GM12872 (cell line): ENCODE data around the gene SORBS1.

Experiments used
- TF ChIP-seq, protein P1 (sequence below): IDR thresholded peaks from 3 replicates; pipeline ENCODE4 v1.5.1; 2011; ENCODE audit warnings: low read depth, mild to moderate bottlenecking, low read length, moderate library complexity; ENCODE audit not compliant: insufficient read depth

SORBS1 gene

DNA sequence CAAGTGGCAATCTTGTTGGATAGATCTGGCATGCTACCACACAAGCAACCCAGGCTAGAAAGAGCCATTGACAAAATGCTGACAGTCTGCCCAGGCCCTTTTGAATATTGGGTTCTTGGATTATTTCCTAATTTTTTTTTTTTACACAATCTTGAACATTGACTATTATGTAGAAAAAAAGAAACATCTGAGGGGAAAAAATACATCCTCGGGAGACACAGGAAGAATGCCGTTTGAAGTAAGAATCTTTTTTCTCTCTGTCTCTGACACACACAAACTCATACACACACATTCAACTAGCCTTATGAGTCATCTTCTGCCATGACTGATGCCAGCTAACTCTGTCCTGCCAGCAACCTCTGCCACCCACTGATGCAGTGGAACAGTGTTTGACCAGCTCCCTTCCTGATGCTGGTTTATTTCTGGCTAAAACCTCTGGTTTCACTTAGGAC is 47.2 kb downstream of the SORBS1 start:
- TF ChIP-seq, protein P1, sequence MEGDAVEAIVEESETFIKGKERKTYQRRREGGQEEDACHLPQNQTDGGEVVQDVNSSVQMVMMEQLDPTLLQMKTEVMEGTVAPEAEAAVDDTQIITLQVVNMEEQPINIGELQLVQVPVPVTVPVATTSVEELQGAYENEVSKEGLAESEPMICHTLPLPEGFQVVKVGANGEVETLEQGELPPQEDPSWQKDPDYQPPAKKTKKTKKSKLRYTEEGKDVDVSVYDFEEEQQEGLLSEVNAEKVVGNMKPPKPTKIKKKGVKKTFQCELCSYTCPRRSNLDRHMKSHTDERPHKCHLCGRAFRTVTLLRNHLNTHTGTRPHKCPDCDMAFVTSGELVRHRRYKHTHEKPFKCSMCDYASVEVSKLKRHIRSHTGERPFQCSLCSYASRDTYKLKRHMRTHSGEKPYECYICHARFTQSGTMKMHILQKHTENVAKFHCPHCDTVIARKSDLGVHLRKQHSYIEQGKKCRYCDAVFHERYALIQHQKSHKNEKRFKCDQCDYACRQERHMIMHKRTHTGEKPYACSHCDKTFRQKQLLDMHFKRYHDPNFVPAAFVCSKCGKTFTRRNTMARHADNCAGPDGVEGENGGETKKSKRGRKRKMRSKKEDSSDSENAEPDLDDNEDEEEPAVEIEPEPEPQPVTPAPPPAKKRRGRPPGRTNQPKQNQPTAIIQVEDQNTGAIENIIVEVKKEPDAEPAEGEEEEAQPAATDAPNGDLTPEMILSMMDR = no peak

DNA sequence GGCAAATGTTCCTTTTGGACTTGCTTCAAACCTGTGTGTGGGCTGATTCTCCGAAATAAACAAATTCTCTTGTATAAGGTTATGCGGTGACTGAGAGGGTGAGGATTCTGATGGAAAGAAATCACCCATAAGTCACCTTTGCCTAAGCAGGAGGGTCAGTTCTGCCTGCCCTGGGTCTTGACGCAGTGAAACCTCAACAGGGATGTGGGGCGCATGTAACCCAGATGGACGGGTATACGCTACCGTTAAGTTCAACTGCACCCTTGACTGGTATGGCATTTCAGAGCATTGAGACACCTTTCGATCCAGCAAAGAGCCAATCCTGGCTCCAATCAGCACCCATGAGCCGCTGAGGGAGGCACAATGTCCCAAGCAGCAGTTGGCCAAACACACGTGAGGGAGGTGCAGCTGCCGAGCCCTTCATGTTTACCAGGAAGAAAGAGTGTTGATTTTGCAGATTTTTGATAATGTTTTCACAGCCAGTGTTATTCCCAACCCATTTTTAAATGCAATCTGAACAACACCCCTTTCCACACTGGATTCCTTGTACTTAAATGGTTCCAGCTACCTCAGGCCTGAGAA is 48.1 kb downstream of the SORBS1 start:
- TF ChIP-seq, protein P1 = no peak

DNA sequence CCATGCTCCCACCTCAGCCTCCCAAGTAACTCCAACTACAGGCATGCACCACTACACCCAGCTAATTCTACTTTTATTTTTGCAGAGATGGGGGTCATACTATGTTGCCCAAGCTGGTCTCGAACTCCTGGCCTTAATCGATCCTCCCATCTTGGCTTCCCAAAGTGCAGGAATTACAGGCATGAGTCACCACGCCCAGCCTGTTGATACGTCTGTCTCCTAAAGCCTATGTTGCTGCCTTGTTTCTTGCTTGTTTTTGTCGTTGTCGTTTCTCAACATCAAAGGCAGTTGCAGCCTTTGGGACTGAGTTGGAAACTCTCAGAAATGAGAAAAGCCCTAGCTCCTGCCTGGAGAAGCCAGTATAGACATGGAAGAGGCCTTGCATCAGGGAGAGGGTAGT is 49.9 kb downstream of the SORBS1 start:
- TF ChIP-seq, protein P1 = no peak

DNA sequence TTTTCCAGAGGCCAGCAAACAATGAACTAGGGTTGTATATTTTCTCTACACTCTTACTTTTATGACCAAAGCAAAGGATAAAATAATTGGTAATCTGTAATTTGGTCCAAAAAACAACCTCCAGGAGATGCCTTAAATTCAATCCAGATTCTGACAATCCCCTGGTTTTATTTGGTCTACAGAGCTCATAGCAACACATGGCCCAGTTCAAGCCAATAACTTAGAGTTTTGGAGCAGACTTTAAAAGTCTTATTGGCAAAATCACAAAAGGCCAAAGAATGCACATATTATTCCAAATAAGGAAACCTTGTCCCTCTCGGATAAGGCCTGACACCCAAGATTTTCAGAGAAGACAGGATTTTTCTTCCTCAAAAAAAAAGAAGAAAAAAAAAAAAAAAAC is 51.9 kb downstream of the SORBS1 start:
- TF ChIP-seq, protein P1 = no peak

DNA sequence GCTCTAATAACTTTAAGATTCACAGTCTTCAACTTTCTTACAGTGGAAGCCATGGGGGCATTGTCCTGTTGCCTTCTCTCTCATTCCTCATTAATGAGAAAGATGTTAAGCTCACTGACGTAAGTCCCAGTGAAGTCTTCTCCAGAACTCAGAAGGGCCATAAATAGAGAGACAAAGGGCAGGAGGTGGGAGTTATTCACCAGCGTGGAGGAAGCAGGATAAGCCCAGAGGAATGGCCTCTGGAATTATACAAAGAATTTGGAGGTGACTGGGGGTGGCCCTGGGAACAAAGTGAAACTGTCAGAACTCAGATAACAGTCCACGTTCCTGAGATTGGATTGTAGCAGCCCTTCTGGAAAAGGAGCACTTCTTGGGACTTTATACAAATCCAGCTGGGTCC is 52.4 kb downstream of the SORBS1 start:
- TF ChIP-seq, protein P1 = no peak

DNA sequence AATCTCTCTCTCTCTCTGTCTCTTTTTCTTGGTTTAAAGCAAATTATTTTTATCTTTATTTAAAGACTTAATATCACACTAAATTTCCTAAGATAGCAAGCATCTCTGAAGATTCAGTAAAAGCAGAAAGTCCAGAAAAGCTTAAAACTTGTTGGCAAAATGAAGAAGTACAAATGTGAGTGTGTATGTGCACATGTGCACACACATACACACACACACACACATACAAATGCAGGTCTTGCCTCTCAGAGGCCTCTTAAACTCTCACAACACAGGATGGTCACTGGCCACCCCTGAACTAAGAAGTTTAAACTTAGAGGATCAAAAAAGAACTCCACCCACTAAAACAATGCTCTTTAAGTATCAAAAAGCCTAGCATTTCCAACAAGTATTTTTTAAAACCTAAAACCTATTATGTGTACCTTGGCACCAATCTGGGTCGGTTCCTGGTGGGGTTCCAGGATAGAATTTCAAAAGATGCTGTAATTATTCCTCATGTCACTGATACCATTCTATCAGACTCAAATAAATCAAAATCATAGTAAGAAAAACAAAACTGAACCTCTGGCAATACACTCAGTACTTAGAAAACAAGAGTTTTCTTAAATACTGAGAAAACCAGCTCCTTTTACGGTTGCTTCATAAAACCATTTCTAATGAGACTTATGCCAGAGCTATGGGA is 55.0 kb downstream of the SORBS1 start:
- TF ChIP-seq, protein P1 = no peak

DNA sequence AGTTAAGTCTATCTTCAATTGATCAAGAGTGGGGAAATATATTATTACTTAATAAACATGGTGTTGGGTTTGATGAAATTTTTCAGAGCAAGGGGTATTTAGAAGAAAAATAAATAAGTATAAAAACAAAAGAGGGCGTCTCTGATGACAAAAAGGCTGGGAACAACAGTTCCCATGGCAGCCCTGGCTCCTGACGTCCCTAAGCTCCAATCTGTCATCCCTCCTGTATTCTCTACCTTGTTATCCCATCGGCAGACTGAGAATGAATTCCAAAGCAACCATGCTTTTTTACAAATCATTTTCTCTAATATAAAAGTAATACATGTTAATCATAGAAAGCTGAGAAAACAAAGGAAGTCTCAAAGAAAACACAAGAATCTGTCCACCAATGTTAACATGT is 55.5 kb downstream of the SORBS1 start:
- TF ChIP-seq, protein P1 = no peak
